Measurements from ENCODE around the gene FYB1. TPM values are rescaled to one million over a fixed set of nuclear protein-coding genes. Genes with fewer than 3 reads are reported as not detected.
A peak's percentile ranks its signal among the peaks of the same experiment; 100 is the strongest.

Gene FYB1
- total and polyA plus RNA-seq, 5 donors from 2014 or later: 197 to 639 (median 227) TPM

- H3K9me3 Mint-ChIP-seq: peaks cover 0 to 3% (median 0%) of the 10 kb centered on the region in 7 donors
- peaks cover 49 to 97% (median 79%) of the 10 kb centered on the region in 4 donors for H3K4me1 Mint-ChIP-seq
- H3K4me3 ChIP-seq (ENCODE audit: low read depth, low read length): peak overlapping the region; percentile 74
- H3K27ac Mint-ChIP-seq: peak overlapping the region; percentile 94 to 99 (median 98)
- no peaks in the 10 kb centered on the region for H3K9me3 ChIP-seq (ENCODE audit: control insufficient read depth in 2 of 2, low read length in 2 of 2)
- H3K27ac ChIP-seq (ENCODE audit: insufficient read depth, low read length, poor library complexity, severe bottlenecking): peak overlapping the region; percentile 84
- no peaks in the 10 kb centered on the region for H3K27me3 ChIP-seq (ENCODE audit: control insufficient read depth, insufficient read depth, low read length)
- peaks cover 99% of the 10 kb centered on the region for H3K4me1 ChIP-seq (ENCODE audit: control insufficient read depth, insufficient read depth, low read length, poor library complexity, severe bottlenecking)
- H3K36me3 Mint-ChIP-seq: peaks cover 4% of the 10 kb centered on the region
- no peaks in the 10 kb centered on the region for H3K27me3 Mint-ChIP-seq
- peak overlapping the region; percentile 75 to 94 (median 86) for H3K4me3 Mint-ChIP-seq
- H3K36me3 ChIP-seq (ENCODE audit: control insufficient read depth, insufficient read depth, low read length): no peaks in the 10 kb centered on the region
- peak in 1 of 2 donors; percentile 13 for ATAC-seq (ENCODE audit: low read depth in 2 of 2)
- DNase-seq: peak in 1 of 3 donors; percentile 63
Observed at GRCh38 chr5:39211773-39212172, 7.6 kb downstream of the FYB1 start.

- peak overlapping the region; percentile 77 for H3K4me3 ChIP-seq (ENCODE audit: low read depth, low read length)
- H3K9me3 Mint-ChIP-seq: peaks cover 0 to 3% (median 0%) of the 10 kb centered on the region in 7 donors
Observed at GRCh38 chr5:39209924-39210323, 9.4 kb downstream of the FYB1 start.

GRCh38 chr5:39208471-39208870, 10.9 kb downstream of the FYB1 start:
- no peaks in the 10 kb centered on the region for H3K36me3 ChIP-seq (ENCODE audit: control insufficient read depth, insufficient read depth, low read length)
- peak overlapping the region; percentile 82 to 94 (median 92) for H3K4me3 Mint-ChIP-seq
- DNase-seq (peak in 1 of 3 donors; percentile 67), ATAC-seq (ENCODE audit: low read depth in 2 of 2) (peak in 1 of 2 donors; percentile 9)
- H3K27me3 Mint-ChIP-seq: no peaks in the 10 kb centered on the region
- no peaks in the 10 kb centered on the region for H3K9me3 ChIP-seq (ENCODE audit: control insufficient read depth in 2 of 2, low read length in 2 of 2)
- H3K4me1 Mint-ChIP-seq: peaks cover 39 to 100% (median 82%) of the 10 kb centered on the region in 4 donors
- H3K9me3 Mint-ChIP-seq: no peaks in the 10 kb centered on the region
- peaks cover 4% of the 10 kb centered on the region for H3K36me3 Mint-ChIP-seq
- no peaks in the 10 kb centered on the region for H3K27me3 ChIP-seq (ENCODE audit: control insufficient read depth, insufficient read depth, low read length)
- peak overlapping the region; percentile 84 for H3K27ac ChIP-seq (ENCODE audit: insufficient read depth, low read length, poor library complexity, severe bottlenecking)
- H3K4me3 ChIP-seq (ENCODE audit: low read depth, low read length): peak overlapping the region; percentile 100
- peaks cover 100% of the 10 kb centered on the region for H3K4me1 ChIP-seq (ENCODE audit: control insufficient read depth, insufficient read depth, low read length, poor library complexity, severe bottlenecking)
- peak overlapping the region; percentile 94 to 99 (median 98) for H3K27ac Mint-ChIP-seq

More at GRCh38 chr5:39209924-39210323, 9.4 kb downstream of the FYB1 start:
- DNase-seq: peak; percentile 65 to 95 (median 82)
- Mint-ChIP-seq H3K27me3 (no peaks in the 10 kb centered on the region), H3K27ac (peak overlapping the region; percentile 94 to 99 (median 98)), H3K36me3 (peaks cover 4% of the 10 kb centered on the region), H3K4me3 (peak overlapping the region; percentile 82 to 94 (median 92)), H3K4me1 (peaks cover 46 to 100% (median 82%) of the 10 kb centered on the region in 4 donors)
- Histone ChIP-seq H3K4me1 (ENCODE audit: control insufficient read depth, insufficient read depth, low read length, poor library complexity, severe bottlenecking) (peaks cover 100% of the 10 kb centered on the region), H3K36me3 (ENCODE audit: control insufficient read depth, insufficient read depth, low read length) (no peaks in the 10 kb centered on the region), H3K9me3 (ENCODE audit: control insufficient read depth in 2 of 2, low read length in 2 of 2) (no peaks in the 10 kb centered on the region), H3K27me3 (ENCODE audit: control insufficient read depth, insufficient read depth, low read length) (no peaks in the 10 kb centered on the region), H3K27ac (ENCODE audit: insufficient read depth, low read length, poor library complexity, severe bottlenecking) (peak overlapping the region; percentile 84)
- ATAC-seq (ENCODE audit: low read depth in 2 of 2): peak; percentile 87

GRCh38 chr5:39207345-39208045, 11.9 kb downstream of the FYB1 start:
- no peaks in the 10 kb centered on the region for H3K9me3 ChIP-seq (ENCODE audit: control insufficient read depth in 2 of 2, low read length in 2 of 2)
- peak overlapping the region; percentile 94 to 99 (median 98) for H3K27ac Mint-ChIP-seq
- ATAC-seq (ENCODE audit: low read depth in 2 of 2) (no peak), DNase-seq (no peak)
- H3K27ac ChIP-seq (ENCODE audit: insufficient read depth, low read length, poor library complexity, severe bottlenecking): peak overlapping the region; percentile 84
- no peaks in the 10 kb centered on the region for H3K27me3 Mint-ChIP-seq
- H3K4me1 Mint-ChIP-seq: peaks cover 32 to 93% (median 76%) of the 10 kb centered on the region in 4 donors
- H3K9me3 Mint-ChIP-seq: no peaks in the 10 kb centered on the region
- H3K4me3 ChIP-seq (ENCODE audit: low read depth, low read length): peak overlapping the region; percentile 100
- H3K36me3 ChIP-seq (ENCODE audit: control insufficient read depth, insufficient read depth, low read length): no peaks in the 10 kb centered on the region
- H3K36me3 Mint-ChIP-seq: peaks cover 4% of the 10 kb centered on the region
- H3K4me1 ChIP-seq (ENCODE audit: control insufficient read depth, insufficient read depth, low read length, poor library complexity, severe bottlenecking): peaks cover 99% of the 10 kb centered on the region
- H3K4me3 Mint-ChIP-seq: peak overlapping the region; percentile 82 to 99 (median 92)
- H3K27me3 ChIP-seq (ENCODE audit: control insufficient read depth, insufficient read depth, low read length): no peaks in the 10 kb centered on the region

- H3K27me3 Mint-ChIP-seq: no peaks in the 10 kb centered on the region
- Histone ChIP-seq H3K4me1 (ENCODE audit: control insufficient read depth, insufficient read depth, low read length, poor library complexity, severe bottlenecking) (peaks cover 94% of the 10 kb centered on the region), H3K9me3 (ENCODE audit: control insufficient read depth in 2 of 2, low read length in 2 of 2) (no peaks in the 10 kb centered on the region), H3K4me3 (ENCODE audit: low read depth, low read length) (peak overlapping the region; percentile 100), H3K36me3 (ENCODE audit: control insufficient read depth, insufficient read depth, low read length) (no peaks in the 10 kb centered on the region), H3K27ac (ENCODE audit: insufficient read depth, low read length, poor library complexity, severe bottlenecking) (peak overlapping the region; percentile 84), H3K27me3 (ENCODE audit: control insufficient read depth, insufficient read depth, low read length) (no peaks in the 10 kb centered on the region)
- H3K27ac Mint-ChIP-seq: peak overlapping the region; percentile 79 to 98 (median 94)
- ATAC-seq (ENCODE audit: low read depth in 2 of 2): no peak
- peaks cover 7% of the 10 kb centered on the region for H3K36me3 Mint-ChIP-seq
- H3K4me3 Mint-ChIP-seq: peak overlapping the region; percentile 45 to 99 (median 88)
- H3K9me3 Mint-ChIP-seq: no peaks in the 10 kb centered on the region
- peaks cover 27 to 86% (median 71%) of the 10 kb centered on the region in 4 donors for H3K4me1 Mint-ChIP-seq
- no peak for DNase-seq
Observed at GRCh38 chr5:39206630-39207321, 12.6 kb downstream of the FYB1 start.

GRCh38 chr5:39205550-39205949, 13.8 kb downstream of the FYB1 start:
- peak overlapping the region; percentile 94 to 99 (median 96) for H3K4me3 Mint-ChIP-seq
- Histone ChIP-seq H3K36me3 (ENCODE audit: control insufficient read depth, insufficient read depth, low read length) (no peaks in the 10 kb centered on the region), H3K4me3 (ENCODE audit: low read depth, low read length) (peak overlapping the region; percentile 100), H3K4me1 (ENCODE audit: control insufficient read depth, insufficient read depth, low read length, poor library complexity, severe bottlenecking) (peaks cover 81% of the 10 kb centered on the region), H3K9me3 (ENCODE audit: control insufficient read depth in 2 of 2, low read length in 2 of 2) (no peaks in the 10 kb centered on the region), H3K27ac (ENCODE audit: insufficient read depth, low read length, poor library complexity, severe bottlenecking) (peak overlapping the region; percentile 84), H3K27me3 (ENCODE audit: control insufficient read depth, insufficient read depth, low read length) (no peaks in the 10 kb centered on the region)
- ATAC-seq (ENCODE audit: low read depth in 2 of 2) (no peak), DNase-seq (peak in 1 of 3 donors; percentile 56)
- H3K36me3 Mint-ChIP-seq: peaks cover 12% of the 10 kb centered on the region
- H3K9me3 Mint-ChIP-seq: no peaks in the 10 kb centered on the region
- no peaks in the 10 kb centered on the region for H3K27me3 Mint-ChIP-seq
- peaks cover 22 to 74% (median 62%) of the 10 kb centered on the region in 4 donors for H3K4me1 Mint-ChIP-seq
- peak overlapping the region; percentile 92 to 98 (median 93) for H3K27ac Mint-ChIP-seq

- peaks cover 22 to 58% (median 49%) of the 10 kb centered on the region in 4 donors for H3K4me1 Mint-ChIP-seq
- Histone ChIP-seq H3K9me3 (ENCODE audit: control insufficient read depth in 2 of 2, low read length in 2 of 2) (no peaks in the 10 kb centered on the region), H3K27me3 (ENCODE audit: control insufficient read depth, insufficient read depth, low read length) (no peaks in the 10 kb centered on the region), H3K36me3 (ENCODE audit: control insufficient read depth, insufficient read depth, low read length) (no peaks in the 10 kb centered on the region), H3K27ac (ENCODE audit: insufficient read depth, low read length, poor library complexity, severe bottlenecking) (peak overlapping the region; percentile 84), H3K4me3 (ENCODE audit: low read depth, low read length) (peak overlapping the region; percentile 100), H3K4me1 (ENCODE audit: control insufficient read depth, insufficient read depth, low read length, poor library complexity, severe bottlenecking) (peaks cover 65% of the 10 kb centered on the region)
- H3K9me3 Mint-ChIP-seq: no peaks in the 10 kb centered on the region
- H3K27ac Mint-ChIP-seq: peak overlapping the region; percentile 92 to 98 (median 93)
- H3K27me3 Mint-ChIP-seq: no peaks in the 10 kb centered on the region
- H3K36me3 Mint-ChIP-seq: peaks cover 24% of the 10 kb centered on the region
- ATAC-seq (ENCODE audit: low read depth in 2 of 2) (no peak), DNase-seq (no peak)
- peak overlapping the region; percentile 94 to 99 (median 96) for H3K4me3 Mint-ChIP-seq
Observed at GRCh38 chr5:39203951-39204350, 15.4 kb downstream of the FYB1 start.

All from CD4-positive, CD25-positive, alpha-beta regulatory T cell (primary cell).